B cell (primary cell): Measurements from ENCODE around the gene PTPN13. TPM values are rescaled to one million over a fixed set of nuclear protein-coding genes. Genes with fewer than 3 reads are reported as not detected.

Experiments
- ATAC-seq: fragments of 200-7000 bp; cut with Tn5 transposase; one replicate; pipeline ENCODE4 v1.10.0; 2021; ENCODE audit warnings: low read depth, mild to moderate bottlenecking, moderate number of reproducible peaks, moderate library complexity
- CTCF ChIA-PET: fragments of 350-600 bp; sonication (Branson Sonifier 250); formaldehyde crosslinking; loops from one replicate; lab custom pipeline; 2021; ENCODE audit warnings: antibody characterized with exemption, inconsistent platforms; lab: Charles Lee
- POLR2A ChIA-PET: fragments of 350-600 bp; sonication (Branson Sonifier 250); formaldehyde crosslinking; loops from one replicate; lab custom pipeline; 2021; ENCODE audit warnings: antibody characterized with exemption; lab: Charles Lee
- DNase-seq: peaks from one replicate; pipeline ENCODE4 v3.0.0; 2013
- H2AFZ ChIP-seq: 2 replicates; pipeline ENCODE4 v1.6.1; 2012; ENCODE audit warnings: mild to moderate bottlenecking, low read depth, low read length; ENCODE audit not compliant: insufficient read depth, poor library complexity, severe bottlenecking
- H3K27ac ChIP-seq, 2 donors: 1 replicate in 1 of 2; 2 replicates in 1 of 2; pipeline ENCODE4 v1.5.1; 2012 to 2013; ENCODE audit warnings: low read length in 2 of 2, mild to moderate bottlenecking in 2 of 2, moderate library complexity in 1 of 2
- H3K27me3 ChIP-seq, 4 experiments: fragments of 200-600 bp in 1 of 4; sonication (generic) in 1 of 4; replicated peaks in 1 of 4; 1 replicate in 2 of 4; 2 replicates in 2 of 4; pipeline versions ENCODE4 v1.6.1 to v1.7.0; 2013 to 2016; ENCODE audit warnings: low read length in 3 of 4, mild to moderate bottlenecking in 2 of 4, mixed read lengths in 1 of 4, moderate library complexity in 1 of 4; ENCODE audit not compliant: insufficient read depth in 4 of 4, control insufficient read depth in 3 of 4; ENCODE audit errors: control extremely low read depth in 1 of 4
- H3K36me3 ChIP-seq, 2 experiments: replicated peaks in 1 of 2; 1 replicate in 1 of 2; 2 replicates in 1 of 2; pipeline versions ENCODE4 v1.6.1 to v1.7.1; 2013; ENCODE audit warnings: low read length in 1 of 2; ENCODE audit not compliant: insufficient read depth in 2 of 2, control insufficient read depth in 1 of 2; ENCODE audit errors: control extremely low read depth in 1 of 2, extremely low read depth in 1 of 2
- H3K4me1 ChIP-seq, 2 donors: fragments of 200-600 bp in 1 of 2; sonication (generic) in 1 of 2; 1 replicate in 1 of 2; 2 replicates in 1 of 2; pipeline versions ENCODE4 v1.5.1 to v1.6.1; 2013 to 2017; ENCODE audit warnings: low read length in 2 of 2; ENCODE audit not compliant: control insufficient read depth in 2 of 2, insufficient read depth in 2 of 2
- H3K4me2 ChIP-seq: replicated peaks from 2 replicates; pipeline ENCODE3; 2012; ENCODE audit warnings: mild to moderate bottlenecking, low read depth, low read length; ENCODE audit not compliant: poor library complexity, severe bottlenecking
- H3K4me3 ChIP-seq, 5 experiments: fragments of 200-600 bp in 1 of 5; sonication (generic) in 1 of 5; 1 replicate in 3 of 5; 2 replicates in 2 of 5; pipeline versions ENCODE4 v1.5.1 to v1.7.0; 2011 to 2016; ENCODE audit warnings: low read length in 4 of 5, mild to moderate bottlenecking in 4 of 5, low read depth in 2 of 5, control low read depth in 1 of 5, moderate library complexity in 1 of 5; ENCODE audit not compliant: insufficient read depth in 1 of 5; ENCODE audit errors: control extremely low read depth in 1 of 5, extremely low read depth in 1 of 5
- H3K79me2 ChIP-seq: fragments of 200-600 bp; sonication (generic); one replicate; pipeline ENCODE4 v1.6.0; 2016; ENCODE audit warnings: low read length; ENCODE audit not compliant: control insufficient read depth, insufficient read depth
- H3K9ac ChIP-seq: fragments of 200-600 bp; sonication (generic); 2 replicates; pipeline ENCODE4 v1.6.1; 2017; ENCODE audit warnings: mild to moderate bottlenecking, low read length, moderate library complexity
- H3K9me3 ChIP-seq, 3 donors: one replicate each; pipeline versions ENCODE4 v1.6.1 to v1.7.1; 2013; ENCODE audit warnings: low read length in 2 of 3; ENCODE audit not compliant: control insufficient read depth in 2 of 3, insufficient read depth in 1 of 3; ENCODE audit errors: control extremely low read depth in 1 of 3
- H4K20me1 ChIP-seq: 2 replicates; pipeline ENCODE4 v1.6.0; 2012; ENCODE audit warnings: mild to moderate bottlenecking, low read length; ENCODE audit not compliant: insufficient read depth, control insufficient read depth, poor library complexity, severe bottlenecking
- H3K27ac Mint-ChIP-seq: one replicate; pipeline ENCODE4 v1.8.0; 2021; ENCODE audit warnings: mixed read lengths
- H3K27me3 Mint-ChIP-seq: one replicate; pipeline ENCODE4 v1.8.0; 2021; ENCODE audit warnings: mixed read lengths
- H3K4me1 Mint-ChIP-seq: one replicate; pipeline ENCODE4 v1.8.0; 2021; ENCODE audit warnings: mixed read lengths
- H3K4me3 Mint-ChIP-seq: one replicate; pipeline ENCODE4 v1.8.0; 2021; ENCODE audit warnings: mixed read lengths
- H3K9me3 Mint-ChIP-seq: one replicate; pipeline ENCODE4 v1.8.0; 2022; ENCODE audit warnings: mixed read lengths; ENCODE audit not compliant: insufficient read depth
- EZH2 ChIP-seq: IDR thresholded peaks from 2 replicates; pipeline ENCODE4 v1.6.1; 2012; ENCODE audit warnings: borderline replicate concordance, low read depth, mild to moderate bottlenecking, moderate library complexity, low read length; ENCODE audit not compliant: insufficient read depth, poor library complexity, severe bottlenecking
- WGBS: methylation state at CpG from one replicate; pipeline ENCODE4 v1.1.5; 2013; ENCODE audit warnings: missing lambda C conversion rate; ENCODE audit not compliant: insufficient coverage; 5-methylcytosine and 5-hydroxymethylcytosine counted together
- intact Hi-C: fragments of 100-400 bp; cut with micrococcal nuclease; formaldehyde crosslinking; loops from one replicate; pipeline ENCODE4 v1.10.0; 2022
- polyA plus RNA-seq: library from polyadenylated mRNA; depleted of rRNA; stranded (reverse); fragments of >200 nt; gene quantifications from 2 replicates; pipeline ENCODE4 v1.2.3, GENCODE V29; 2012
- total RNA-seq, 2 donors: library from RNA; stranded (reverse); fragments of 120-200 nt in 1 of 2; gene quantifications; 1 replicate in 1 of 2; 2 replicates in 1 of 2; pipeline versions ENCODE4 v1.2.3 to v1.2.4, GENCODE V29; 2013 to 2022
- TF ChIP-seq, protein P1 (sequence below): fragments of 200-600 bp; IDR thresholded peaks from one replicate; pipeline ENCODE4 v1.8.0; 2022; ENCODE audit warnings: antibody characterized with exemption, mild to moderate bottlenecking

The PTPN13 gene
- total and polyA plus RNA-seq, 2 donors (not counting 1 experiment from before 2014, with no cell fraction given), result 0.91 TPM; not detected in 1

DNA sequence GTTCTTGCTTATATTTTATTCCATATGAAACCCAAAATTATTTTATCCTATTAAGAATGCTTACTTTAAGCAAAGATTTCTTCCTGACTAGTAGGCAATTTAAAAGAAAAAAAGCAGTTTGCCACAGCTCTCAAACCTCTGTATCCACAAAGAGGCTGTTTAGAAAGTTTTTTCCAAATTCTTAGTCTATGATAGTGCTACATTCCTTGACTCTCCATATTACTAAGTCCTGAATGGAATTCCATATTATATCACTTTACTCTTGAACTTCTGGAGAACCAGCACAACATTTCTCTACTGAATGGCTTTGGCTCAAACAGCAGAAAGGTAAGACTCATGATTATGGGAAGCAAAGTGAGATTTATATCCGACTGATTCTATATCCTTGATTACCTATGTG lies 246.7 kb downstream of the PTPN13 start:
- H3K27ac Mint-ChIP-seq, result no peak overlapping the region
- no peak overlapping the region for H3K27ac ChIP-seq
- no peak overlapping the region for H3K4me2 ChIP-seq
- no peaks in the 10 kb centered on the region for H4K20me1 ChIP-seq
- no peak for DNase-seq
- no peaks in the 10 kb centered on the region for H3K36me3 ChIP-seq
- no peaks in the 10 kb centered on the region for H3K9me3 ChIP-seq
- no peak overlapping the region for H2AFZ ChIP-seq
- CTCF ChIA-PET, result no interaction called here
- no peaks in the 10 kb centered on the region for H3K4me1 ChIP-seq
- no peak overlapping the region for H3K9ac ChIP-seq
- H3K4me1 Mint-ChIP-seq, result no peaks in the 10 kb centered on the region
- WGBS, result no CpG with 5 or more reads among the region's 1 CpG
- no peaks in the 10 kb centered on the region for H3K9me3 Mint-ChIP-seq
- H3K27me3 ChIP-seq, result no peaks in the 10 kb centered on the region
- H3K4me3 Mint-ChIP-seq, result no peak overlapping the region
- H3K4me3 ChIP-seq, result no peak overlapping the region
- POLR2A ChIA-PET, result no interaction called here
- H3K27me3 Mint-ChIP-seq, result peaks cover 6% of the 10 kb centered on the region
- intact Hi-C loops, result no loop called here
- ATAC-seq, result no peak
- no peak for TF ChIP-seq EZH2
- TF ChIP-seq, protein P1, sequence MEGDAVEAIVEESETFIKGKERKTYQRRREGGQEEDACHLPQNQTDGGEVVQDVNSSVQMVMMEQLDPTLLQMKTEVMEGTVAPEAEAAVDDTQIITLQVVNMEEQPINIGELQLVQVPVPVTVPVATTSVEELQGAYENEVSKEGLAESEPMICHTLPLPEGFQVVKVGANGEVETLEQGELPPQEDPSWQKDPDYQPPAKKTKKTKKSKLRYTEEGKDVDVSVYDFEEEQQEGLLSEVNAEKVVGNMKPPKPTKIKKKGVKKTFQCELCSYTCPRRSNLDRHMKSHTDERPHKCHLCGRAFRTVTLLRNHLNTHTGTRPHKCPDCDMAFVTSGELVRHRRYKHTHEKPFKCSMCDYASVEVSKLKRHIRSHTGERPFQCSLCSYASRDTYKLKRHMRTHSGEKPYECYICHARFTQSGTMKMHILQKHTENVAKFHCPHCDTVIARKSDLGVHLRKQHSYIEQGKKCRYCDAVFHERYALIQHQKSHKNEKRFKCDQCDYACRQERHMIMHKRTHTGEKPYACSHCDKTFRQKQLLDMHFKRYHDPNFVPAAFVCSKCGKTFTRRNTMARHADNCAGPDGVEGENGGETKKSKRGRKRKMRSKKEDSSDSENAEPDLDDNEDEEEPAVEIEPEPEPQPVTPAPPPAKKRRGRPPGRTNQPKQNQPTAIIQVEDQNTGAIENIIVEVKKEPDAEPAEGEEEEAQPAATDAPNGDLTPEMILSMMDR, result no peak
- no peaks in the 10 kb centered on the region for H3K79me2 ChIP-seq

DNA sequence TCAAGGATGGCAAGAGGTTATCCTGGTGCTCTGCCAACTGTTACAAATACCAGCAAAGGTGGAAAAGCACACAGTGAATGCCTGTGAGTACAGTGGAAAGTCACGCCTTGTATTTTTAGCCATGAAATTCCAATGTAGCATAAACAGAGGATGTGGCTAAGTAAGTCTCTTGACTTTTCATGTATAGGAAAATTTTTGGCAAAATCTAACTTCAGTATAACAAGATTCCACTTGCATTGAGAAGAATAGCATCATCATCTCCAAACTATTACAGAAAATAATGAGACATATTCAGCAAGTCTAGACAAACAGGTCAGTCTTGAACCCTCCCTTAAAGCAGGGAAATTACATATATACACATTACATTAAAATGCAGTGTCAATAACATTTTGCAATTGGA lies 247.2 kb downstream of the PTPN13 start:
- no CpG with 5 or more reads among the region's 1 CpG for WGBS
- intact Hi-C loops, result no loop called here
- Histone ChIP-seq H4K20me1 (no peaks in the 10 kb centered on the region), H3K9me3 (no peaks in the 10 kb centered on the region), H3K36me3 (no peaks in the 10 kb centered on the region), H3K4me3 (no peak overlapping the region), H3K27me3 (no peaks in the 10 kb centered on the region), H3K9ac (no peak overlapping the region), H3K27ac (no peak overlapping the region), H3K4me1 (no peaks in the 10 kb centered on the region), H3K79me2 (no peaks in the 10 kb centered on the region), H2AFZ (no peak overlapping the region), H3K4me2 (no peak overlapping the region)
- H3K27ac Mint-ChIP-seq, result no peak overlapping the region
- no peak overlapping the region for H3K4me3 Mint-ChIP-seq
- DNase-seq, result no peak
- no peaks in the 10 kb centered on the region for H3K9me3 Mint-ChIP-seq
- H3K27me3 Mint-ChIP-seq, result peaks cover 6% of the 10 kb centered on the region
- no peak for ATAC-seq
- TF ChIP-seq, protein P1, result no peak
- no peak for TF ChIP-seq EZH2
- ChIA-PET CTCF (no interaction called here), POLR2A (no interaction called here)
- H3K4me1 Mint-ChIP-seq, result no peaks in the 10 kb centered on the region
